ENCODE results near the gene AGBL1. TPM values are rescaled to one million over a fixed set of nuclear protein-coding genes. Genes with fewer than 3 reads are reported as not detected.

Gene AGBL1
- total RNA-seq, 1 experiment from 2014 or later = not detected

- Histone ChIP-seq H3K4me1 (no peaks in the 10 kb centered on the region), H3K4me3 (ENCODE audit: low read depth, low read length) (no peak overlapping the region), H3K9me3 (no peaks in the 10 kb centered on the region), H3K27me3 (replicated peaks; ENCODE audit: control insufficient read depth, insufficient read depth, low read length) (no peaks in the 10 kb centered on the region), H3K36me3 (ENCODE audit: control insufficient read depth, insufficient read depth, low read length) (no peaks in the 10 kb centered on the region)
- no peak for TF ChIP-seq CTCF (IDR thresholded peaks at IDR 0.05; ENCODE audit: insufficient read depth in 1 of 2, low read depth in 1 of 2, low read length in 1 of 2, severe bottlenecking in 1 of 2, unreplicated experiment in 1 of 2)
- Mint-ChIP-seq H3K36me3 (ENCODE audit: insufficient read depth, unreplicated experiment) (no peaks in the 10 kb centered on the region), H3K27me3 (ENCODE audit: insufficient read depth, unreplicated experiment) (no peaks in the 10 kb centered on the region), H3K9me3 (ENCODE audit: unreplicated experiment) (no peaks in the 10 kb centered on the region), H3K27ac (ENCODE audit: unreplicated experiment) (no peak overlapping the region), H3K4me1 (ENCODE audit: low read depth, unreplicated experiment) (no peaks in the 10 kb centered on the region), H3K4me3 (ENCODE audit: unreplicated experiment) (no peak overlapping the region)
- POLR2A ChIA-PET = no interaction called here
- BruUV-seq (replicated peaks) = no TSS peak
- intact Hi-C loops (cut with micrococcal nuclease; ENCODE audit: unreplicated experiment) = no loop called here
- CTCF ChIA-PET = no interaction called here
- DNase-seq = no peak
These were observed 492.2 kb downstream of the AGBL1 start for GRCh38 chr15:86571873-86572272.

DNA sequence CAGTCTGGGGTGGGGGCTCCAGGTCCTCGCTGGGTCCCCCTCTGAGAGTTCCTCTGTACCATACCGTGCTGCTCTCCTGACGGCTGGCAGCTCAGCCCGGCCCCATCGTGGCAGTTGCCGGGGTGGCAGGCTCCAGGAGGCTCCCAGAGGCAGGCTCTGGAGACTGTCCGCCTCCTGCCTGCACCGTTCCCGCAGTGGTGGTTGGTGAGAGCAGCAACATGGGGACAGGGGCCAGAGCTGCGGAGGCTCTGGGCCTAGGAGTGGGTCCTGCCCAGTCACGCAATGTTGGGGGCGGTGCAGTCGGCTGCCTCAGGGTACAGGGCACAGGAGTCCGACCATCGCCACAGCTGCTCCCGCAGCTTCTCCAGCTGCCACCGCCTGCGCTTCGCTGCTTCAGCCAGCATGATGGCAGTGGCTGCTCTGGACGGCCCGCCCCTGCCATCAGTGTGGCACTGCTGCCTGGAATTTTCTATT, 492.7 kb downstream of the AGBL1 start:
- H3K27ac Mint-ChIP-seq (ENCODE audit: unreplicated experiment) = no peak overlapping the region
- no peaks in the 10 kb centered on the region for H3K9me3 Mint-ChIP-seq (ENCODE audit: unreplicated experiment)
- DNase-seq = no peak
- ChIA-PET POLR2A (no interaction called here), CTCF (no interaction called here)
- H3K4me1 Mint-ChIP-seq (ENCODE audit: low read depth, unreplicated experiment) = no peaks in the 10 kb centered on the region
- H3K36me3 Mint-ChIP-seq (ENCODE audit: insufficient read depth, unreplicated experiment) = no peaks in the 10 kb centered on the region
- H3K4me3 Mint-ChIP-seq (ENCODE audit: unreplicated experiment) = no peak overlapping the region
- H3K27me3 ChIP-seq (replicated peaks; ENCODE audit: control insufficient read depth, insufficient read depth, low read length) = no peaks in the 10 kb centered on the region
- no TSS peak for BruUV-seq (replicated peaks)
- H3K9me3 ChIP-seq = no peaks in the 10 kb centered on the region
- TF ChIP-seq CTCF (IDR thresholded peaks at IDR 0.05; ENCODE audit: insufficient read depth in 1 of 2, low read depth in 1 of 2, low read length in 1 of 2, severe bottlenecking in 1 of 2, unreplicated experiment in 1 of 2) = no peak
- no peaks in the 10 kb centered on the region for H3K27me3 Mint-ChIP-seq (ENCODE audit: insufficient read depth, unreplicated experiment)
- intact Hi-C loops (cut with micrococcal nuclease; ENCODE audit: unreplicated experiment) = no loop called here
- H3K36me3 ChIP-seq (ENCODE audit: control insufficient read depth, insufficient read depth, low read length) = no peaks in the 10 kb centered on the region
- no peak overlapping the region for H3K4me3 ChIP-seq (ENCODE audit: low read depth, low read length)
- no peaks in the 10 kb centered on the region for H3K4me1 ChIP-seq

- intact Hi-C loops (cut with micrococcal nuclease; ENCODE audit: unreplicated experiment) = no loop called here
- DNase-seq = no peak
- no peak for TF ChIP-seq CTCF (IDR thresholded peaks at IDR 0.05; ENCODE audit: insufficient read depth in 1 of 2, low read depth in 1 of 2, low read length in 1 of 2, severe bottlenecking in 1 of 2, unreplicated experiment in 1 of 2)
- Histone ChIP-seq H3K4me1 (no peaks in the 10 kb centered on the region), H3K36me3 (ENCODE audit: control insufficient read depth, insufficient read depth, low read length) (no peaks in the 10 kb centered on the region), H3K4me3 (ENCODE audit: low read depth, low read length) (no peak overlapping the region), H3K27me3 (replicated peaks; ENCODE audit: control insufficient read depth, insufficient read depth, low read length) (no peaks in the 10 kb centered on the region), H3K9me3 (no peaks in the 10 kb centered on the region)
- H3K27me3 Mint-ChIP-seq (ENCODE audit: insufficient read depth, unreplicated experiment) = no peaks in the 10 kb centered on the region
- no peak overlapping the region for H3K27ac Mint-ChIP-seq (ENCODE audit: unreplicated experiment)
- ChIA-PET POLR2A (no interaction called here), CTCF (no interaction called here)
- H3K4me1 Mint-ChIP-seq (ENCODE audit: low read depth, unreplicated experiment) = no peaks in the 10 kb centered on the region
- H3K9me3 Mint-ChIP-seq (ENCODE audit: unreplicated experiment) = no peaks in the 10 kb centered on the region
- no TSS peak for BruUV-seq (replicated peaks)
- no peak overlapping the region for H3K4me3 Mint-ChIP-seq (ENCODE audit: unreplicated experiment)
- no peaks in the 10 kb centered on the region for H3K36me3 Mint-ChIP-seq (ENCODE audit: insufficient read depth, unreplicated experiment)
These were observed 493.8 kb downstream of the AGBL1 start for GRCh38 chr15:86573476-86573875.
